ENCODE results near the gene BCDIN3D. TPM values are rescaled to one million over a fixed set of nuclear protein-coding genes. Genes with fewer than 3 reads are reported as not detected.

Gene BCDIN3D
- total and polyA plus RNA-seq, 2 of the 8 experiments (the other 6 are each of a cell fraction or from before 2014, with no cell fraction given): 1.6 to 2.4 TPM

- DNase-seq (ENCODE audit: low read depth in 1 of 2, low spot score in 2 of 2): no peak
- H4K20me1 ChIP-seq (replicated peaks in 1 of 2; ENCODE audit: control insufficient read depth in 1 of 2, insufficient read depth in 2 of 2, low read length in 2 of 2): peaks cover 15 to 29% of the 10 kb centered on the region in 2 experiments
Measured at GRCh38 chr12:49823350-49823749, 19.6 kb downstream of the BCDIN3D start.

More at GRCh38 chr12:49823350-49823749, 19.6 kb downstream of the BCDIN3D start:
- H3K23me2 ChIP-seq (ENCODE audit: low read depth, low read length): peaks cover 8% of the 10 kb centered on the region; the same call in 1 of the 2 replicates
- peaks cover 17% of the 10 kb centered on the region; the same call in 1 of the 2 replicates for H3K79me1 ChIP-seq (ENCODE audit: low read depth, low read length)
- H3K79me2 ChIP-seq (ENCODE audit: control insufficient read depth in 1 of 2, insufficient read depth in 2 of 2, low read length in 2 of 2): peaks cover 8 to 56% of the 10 kb centered on the region in 2 experiments; a peak in 3 of 4 replicates
- H3K27ac ChIP-seq (ENCODE audit: low read depth, low read length): no peak overlapping the region
- H3K4ac ChIP-seq (replicated peaks; ENCODE audit: insufficient read length, low read depth, low read length): no peak overlapping the region
- no peak overlapping the region for H3K23ac ChIP-seq (ENCODE audit: insufficient read length)
- ChIA-PET CTCF (ENCODE audit: partially characterized antibody) (interaction anchor here (0.6 to 6.0 kb wide), 7 partner anchors 14 to 480 kb away, joined by 3 to 30 read pairs (median 4); no protein-coding TSS in a partner anchor), POLR2A (ENCODE audit: partially characterized antibody) (interaction anchor here (0.6 to 0.8 kb wide), 2 partner anchors 78 to 236 kb away, joined by 3 read pairs; no protein-coding TSS in a partner anchor)
- no peak overlapping the region for H2BK15ac ChIP-seq (ENCODE audit: low read length)
- no peaks in the 10 kb centered on the region for H3K27me3 ChIP-seq (replicated peaks in 1 of 4; ENCODE audit: control insufficient read depth in 3 of 4, extremely low read depth in 1 of 4, insufficient read depth in 3 of 4, low read length in 3 of 4)
- H3K56ac ChIP-seq (replicated peaks; ENCODE audit: insufficient read length, low read depth, low read length): no peak overlapping the region
- no peak overlapping the region for H2AK5ac ChIP-seq (ENCODE audit: low read depth, low read length)
- no peak overlapping the region for H2BK12ac ChIP-seq (ENCODE audit: low read depth, low read length)
- H3K9me3 ChIP-seq (ENCODE audit: insufficient read depth in 2 of 2, low read depth in 1 of 2, low read length in 1 of 2): no peaks in the 10 kb centered on the region
- H3K4me2 ChIP-seq (ENCODE audit: insufficient read depth in 1 of 2, low read depth in 2 of 2, low read length in 2 of 2): no peak overlapping the region
- no peak overlapping the region for H4K8ac ChIP-seq (ENCODE audit: extremely low read depth, insufficient read depth, low read length)
- no peak overlapping the region for H2BK120ac ChIP-seq (replicated peaks; ENCODE audit: low read depth, low read length)
- H2BK5ac ChIP-seq (ENCODE audit: low read depth, low read length): no peak overlapping the region
- no peak overlapping the region for H4K5ac ChIP-seq (ENCODE audit: insufficient read length, low read depth, low read length)
- no peak for FAIRE-seq
- no peak overlapping the region for H3K9ac ChIP-seq (replicated peaks in 1 of 4; ENCODE audit: extremely low read depth in 1 of 4, low read depth in 3 of 4, low read length in 3 of 4)
- no peak for TF ChIP-seq SP4 (IDR thresholded peaks at IDR 0.05; ENCODE audit: low read length)
- TF ChIP-seq RNF2 (IDR thresholded peaks at IDR 0.05; ENCODE audit: borderline replicate concordance, low read depth, low read length, missing control alignments, poor library complexity, severe bottlenecking): no peak
- TF ChIP-seq FOSL1 (IDR thresholded peaks at IDR 0.05; ENCODE audit: insufficient read depth, low read depth, low read length): no peak
- TF ChIP-seq TAF1 (IDR thresholded peaks at IDR 0.05; ENCODE audit: low read depth, low read length): no peak
- TF ChIP-seq ZNF274 (IDR thresholded peaks at IDR 0.05; ENCODE audit: borderline replicate concordance, extremely low read depth, low read length): no peak
- no peak for TF ChIP-seq CHD2 (IDR thresholded peaks at IDR 0.05; ENCODE audit: low read length)
- TF ChIP-seq CBX8 (IDR thresholded peaks at IDR 0.05; ENCODE audit: borderline replicate concordance, low read depth, low read length): no peak
- TF ChIP-seq GTF2F1 (IDR thresholded peaks at IDR 0.05; ENCODE audit: borderline replicate concordance, low read depth, low read length): no peak
- no peak for TF ChIP-seq KDM1A (IDR thresholded peaks at IDR 0.05; ENCODE audit: borderline replicate concordance, low read length)
- TF ChIP-seq ATF2 (IDR thresholded peaks at IDR 0.05; ENCODE audit: low read length): no peak
- H3K14ac ChIP-seq (ENCODE audit: insufficient read length): no peak overlapping the region
- 73% methylated on average over 1 of the region's 1 CpG; no CpG with 5 or more reads in 1 of the 2 experiments for WGBS, 2 experiments (ENCODE audit: extremely low coverage in 1 of 2, insufficient coverage in 1 of 2, insufficient read length in 1 of 2, insufficient replicate concordance in 2 of 2, low coverage in 1 of 2, low lambda C conversion rate in 2 of 2, missing lambda C conversion rate in 1 of 2)
- no peak overlapping the region for H2BK20ac ChIP-seq (ENCODE audit: low read length)
- no peak overlapping the region for H2AFZ ChIP-seq (ENCODE audit: low read length)
- H3K36me3 ChIP-seq (ENCODE audit: control insufficient read depth in 2 of 4, insufficient read depth in 4 of 4, low read length in 3 of 4): peaks cover 0 to 4% (median 0%) of the 10 kb centered on the region in 4 experiments; a peak in 2 of 8 replicates
- no peak overlapping the region for H3K4me3 ChIP-seq (ENCODE audit: extremely low read depth in 1 of 4, insufficient read depth in 2 of 4, low read depth in 3 of 4, low read length in 4 of 4)
- no peak overlapping the region for H4K91ac ChIP-seq (replicated peaks; ENCODE audit: insufficient read length, low read length)
- H3K18ac ChIP-seq (ENCODE audit: extremely low read depth, low read length): no peak overlapping the region
- peaks cover 10 to 32% (median 18%) of the 10 kb centered on the region in 4 experiments for H3K4me1 ChIP-seq (replicated peaks in 1 of 4; ENCODE audit: control insufficient read depth in 3 of 4, insufficient read depth in 4 of 4, low read length in 3 of 4)

All from H1 (cell line).